MG63 (cell line): Measurements from ENCODE around the gene SLCO1B3. TPM values are rescaled to one million over a fixed set of nuclear protein-coding genes. Genes with fewer than 3 reads are reported as not detected.
A peak's percentile ranks its signal among the peaks of the same experiment; 100 is the strongest.

ENCODE experiments used
- DNase-seq: peaks from one replicate; pipeline ENCODE4 v3.0.0-alpha.2; 2020
- H3K27me3 ChIP-seq: fragments of 250-450 bp; sonication (Bioruptor Pico); 2 replicates; pipeline ENCODE4 v1.5.1; 2020; ENCODE audit warnings: mild to moderate bottlenecking, moderate library complexity
- H3K36me3 ChIP-seq: fragments of 250-450 bp; sonication (Bioruptor Pico); 2 replicates; pipeline ENCODE4 v1.5.1; 2020; ENCODE audit warnings: mild to moderate bottlenecking, moderate library complexity
- H3K4me3 ChIP-seq: fragments of 250-450 bp; sonication (Bioruptor Pico); 2 replicates; pipeline ENCODE4 v1.5.1; 2020; ENCODE audit warnings: mild to moderate bottlenecking, moderate library complexity
- H3K9me3 ChIP-seq: fragments of 250-450 bp; sonication (Bioruptor Pico); 2 replicates; pipeline ENCODE4 v1.5.1; 2020; ENCODE audit warnings: mild to moderate bottlenecking, moderate library complexity
- total RNA-seq: library from RNA; depleted of rRNA; stranded (reverse); fragments of >200 nt; shearing (Covaris generic); gene quantifications from 2 replicates; pipeline ENCODE4 v1.2.3, GENCODE V29; 2014; ENCODE audit warnings: low replicate concordance; rRNA removed

The SLCO1B3 gene
- total RNA-seq, 1 experiment from 2014 or later = not detected

DNA sequence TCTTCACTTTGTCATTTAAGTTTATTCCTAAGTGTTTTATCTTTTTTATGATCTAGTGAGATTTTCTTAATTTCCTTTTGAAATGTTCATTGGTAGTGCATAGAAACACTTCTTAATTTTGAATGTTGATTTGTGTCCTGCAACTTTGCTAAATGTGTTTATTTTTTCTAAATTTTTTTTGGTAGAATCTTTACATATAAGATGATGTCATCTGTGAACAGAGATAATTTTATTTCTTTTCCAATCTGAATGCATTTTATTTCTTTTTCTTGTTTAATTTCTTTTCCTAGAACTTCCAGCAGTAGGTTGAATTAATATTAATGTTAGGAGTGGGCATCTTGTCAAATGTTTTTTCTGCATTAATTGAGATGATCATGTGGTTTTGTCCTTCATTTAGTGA is 42.1 kb downstream of the SLCO1B3 start:
- Histone ChIP-seq H3K27me3 (no peaks in the 10 kb centered on the region; the same call in 1 of the 2 replicates), H3K4me3 (no peak overlapping the region)
- no peak for DNase-seq

DNA sequence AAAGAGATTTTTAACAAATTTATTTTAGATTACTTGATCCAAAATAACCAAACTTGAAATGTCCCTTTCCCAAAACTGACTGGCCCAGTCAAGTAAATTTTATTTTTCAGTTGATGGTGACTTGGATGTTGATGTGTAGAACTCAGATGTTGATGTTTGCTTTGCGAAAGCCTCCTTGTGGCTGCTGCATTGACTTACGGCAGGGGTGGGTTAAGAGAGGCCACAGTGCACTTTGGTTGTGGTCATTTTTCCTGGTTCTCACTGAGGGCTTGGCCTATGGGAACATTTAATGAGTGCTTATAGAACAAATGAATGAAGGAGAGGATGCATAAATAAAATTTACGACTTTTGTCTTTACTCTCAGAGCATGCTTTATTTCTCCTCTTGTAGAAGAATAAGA is 52.6 kb downstream of the SLCO1B3 start:
- no peak for DNase-seq

More for the DNA sequence above, 42.1 kb downstream of the SLCO1B3 start:
- no peaks in the 10 kb centered on the region for H3K36me3 ChIP-seq
- 0 out of 2 replicates have a peak, but pooled peaks cover 4% of the 10 kb centered on the region for H3K9me3 ChIP-seq

DNA sequence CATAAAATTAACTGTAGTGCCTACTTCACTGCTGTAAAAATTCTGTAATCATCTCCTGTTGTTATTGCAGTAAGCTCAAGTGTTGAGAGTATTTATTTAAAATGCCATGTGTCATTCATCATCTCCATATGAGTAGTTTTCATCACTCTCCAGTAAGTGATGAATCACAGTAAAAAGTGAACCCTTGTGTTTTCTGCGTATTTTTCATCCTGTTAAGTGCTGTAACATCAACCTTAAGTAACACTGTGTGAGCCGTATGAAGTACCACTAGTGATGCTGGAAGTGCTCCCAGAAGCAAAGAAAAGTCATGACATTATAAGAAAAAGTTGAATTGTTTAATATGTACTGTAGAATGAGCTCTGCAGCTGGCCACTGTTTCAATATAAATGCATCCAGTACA is 55.4 kb downstream of the SLCO1B3 start:
- DNase-seq = peak; percentile 20

More for the DNA sequence above, 52.6 kb downstream of the SLCO1B3 start:
- H3K27me3 ChIP-seq = no peaks in the 10 kb centered on the region
- no peaks in the 10 kb centered on the region for H3K9me3 ChIP-seq
- no peak overlapping the region for H3K4me3 ChIP-seq
- H3K36me3 ChIP-seq = no peaks in the 10 kb centered on the region

DNA sequence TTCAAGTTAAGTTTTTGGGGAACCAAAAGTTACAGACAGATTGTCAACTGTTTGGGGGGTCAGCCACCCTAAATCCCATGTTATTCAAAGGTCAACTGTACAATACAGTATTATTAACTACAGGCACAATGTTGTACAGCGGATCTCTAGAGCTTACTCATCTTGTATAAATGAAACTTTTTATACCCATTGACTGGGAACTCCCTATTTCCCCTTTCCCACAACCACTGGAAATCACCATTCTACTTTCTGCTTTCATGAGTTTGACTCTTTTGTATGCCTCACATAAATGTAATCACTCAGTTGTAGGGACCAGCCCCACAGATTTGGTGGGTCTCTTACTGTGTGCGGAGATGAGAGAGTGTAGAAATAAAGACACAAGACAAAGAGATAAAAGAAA is 57.8 kb downstream of the SLCO1B3 start:
- Histone ChIP-seq H3K36me3 (no peaks in the 10 kb centered on the region), H3K9me3 (no peaks in the 10 kb centered on the region), H3K4me3 (no peak overlapping the region), H3K27me3 (no peaks in the 10 kb centered on the region)
- no peak for DNase-seq

More for the DNA sequence above, 55.4 kb downstream of the SLCO1B3 start:
- H3K9me3 ChIP-seq = no peaks in the 10 kb centered on the region
- H3K27me3 ChIP-seq = no peaks in the 10 kb centered on the region
- no peaks in the 10 kb centered on the region for H3K36me3 ChIP-seq
- no peak overlapping the region for H3K4me3 ChIP-seq

DNA sequence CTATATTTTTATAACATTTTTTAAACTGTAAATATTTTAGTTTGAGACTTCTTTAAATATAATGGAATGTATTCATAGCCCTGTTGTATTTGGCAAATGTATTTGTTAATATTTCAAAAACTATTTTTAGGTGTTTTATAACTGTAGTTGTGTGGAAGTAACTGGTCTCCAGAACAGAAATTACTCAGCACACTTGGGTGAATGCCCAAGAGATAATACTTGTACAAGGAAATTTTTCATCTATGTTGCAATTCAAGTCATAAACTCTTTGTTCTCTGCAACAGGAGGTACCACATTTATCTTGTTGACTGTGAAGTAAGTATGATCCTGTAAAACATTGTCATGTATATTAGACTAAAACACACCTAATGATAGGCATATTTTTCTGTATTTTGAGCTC is 72.8 kb downstream of the SLCO1B3 start:
- Histone ChIP-seq H3K36me3 (no peaks in the 10 kb centered on the region), H3K4me3 (no peak overlapping the region), H3K9me3 (peaks cover 2% of the 10 kb centered on the region; the same call in 1 of the 2 replicates), H3K27me3 (no peaks in the 10 kb centered on the region)
- DNase-seq = peak; percentile 70

DNA sequence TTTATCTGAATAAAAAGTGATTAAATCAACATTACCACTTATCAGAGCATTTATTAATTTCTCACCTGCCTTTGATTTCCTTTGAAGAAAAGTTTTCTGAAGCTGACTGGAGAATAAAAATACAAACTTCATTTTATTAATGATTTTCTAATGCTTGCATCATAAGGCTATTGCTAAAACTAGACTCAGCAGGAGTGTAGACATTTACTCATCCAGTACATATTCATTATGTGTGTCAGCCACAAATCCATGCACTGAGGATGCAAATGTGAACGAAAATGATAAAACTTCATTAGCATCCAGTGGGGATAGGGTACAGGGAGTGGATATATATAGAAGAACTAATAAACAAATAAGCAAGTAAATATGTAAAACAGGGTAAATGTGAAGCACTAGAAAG is 74.6 kb downstream of the SLCO1B3 start:
- peaks cover 7% of the 10 kb centered on the region for H3K9me3 ChIP-seq
- no peaks in the 10 kb centered on the region for H3K36me3 ChIP-seq
- no peak overlapping the region for H3K4me3 ChIP-seq
- DNase-seq = no peak
- no peaks in the 10 kb centered on the region for H3K27me3 ChIP-seq

DNA sequence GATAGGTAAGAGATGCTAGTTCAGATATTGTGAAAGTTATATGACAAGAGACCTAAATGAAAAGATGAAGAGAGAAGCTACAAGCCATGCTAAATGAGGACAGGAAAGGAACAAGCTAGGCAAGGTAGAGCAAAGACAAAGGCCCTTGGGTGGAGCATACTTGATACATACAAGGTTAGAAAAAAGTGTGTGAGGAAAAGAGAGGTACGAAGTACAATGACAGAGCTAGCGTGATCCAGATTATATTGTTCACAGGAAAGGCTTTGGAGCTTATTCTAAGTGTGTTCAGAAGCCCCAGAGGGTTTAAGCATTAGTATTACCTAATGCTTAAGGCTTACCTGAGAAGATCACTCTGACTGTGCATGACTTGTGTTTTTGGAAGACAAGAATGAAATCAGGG is 75.0 kb downstream of the SLCO1B3 start:
- no peak overlapping the region for H3K4me3 ChIP-seq
- no peak for DNase-seq
- H3K36me3 ChIP-seq = no peaks in the 10 kb centered on the region
- H3K27me3 ChIP-seq = no peaks in the 10 kb centered on the region
- H3K9me3 ChIP-seq = peaks cover 7% of the 10 kb centered on the region

DNA sequence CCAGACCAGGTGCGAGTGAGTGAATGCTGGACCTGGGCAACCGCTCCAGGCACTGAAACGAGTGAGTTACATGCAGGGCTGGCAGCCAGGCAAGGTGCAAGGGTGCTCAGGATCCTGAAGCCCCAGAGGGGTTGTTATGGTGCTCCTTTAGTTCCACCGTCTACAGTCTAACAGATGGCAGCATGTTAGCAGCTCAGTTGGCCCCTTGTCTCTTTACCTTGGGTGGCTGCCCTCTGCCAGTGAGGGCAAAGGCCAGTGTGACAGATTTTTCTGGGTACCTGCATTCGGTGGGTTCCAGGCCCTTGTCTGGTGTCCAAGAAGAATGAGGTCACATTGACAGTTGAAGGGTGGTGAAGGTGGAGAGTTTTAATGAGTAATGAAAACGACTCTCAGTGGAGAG is 106.8 kb downstream of the SLCO1B3 start:
- H3K4me3 ChIP-seq = no peak overlapping the region

DNA sequence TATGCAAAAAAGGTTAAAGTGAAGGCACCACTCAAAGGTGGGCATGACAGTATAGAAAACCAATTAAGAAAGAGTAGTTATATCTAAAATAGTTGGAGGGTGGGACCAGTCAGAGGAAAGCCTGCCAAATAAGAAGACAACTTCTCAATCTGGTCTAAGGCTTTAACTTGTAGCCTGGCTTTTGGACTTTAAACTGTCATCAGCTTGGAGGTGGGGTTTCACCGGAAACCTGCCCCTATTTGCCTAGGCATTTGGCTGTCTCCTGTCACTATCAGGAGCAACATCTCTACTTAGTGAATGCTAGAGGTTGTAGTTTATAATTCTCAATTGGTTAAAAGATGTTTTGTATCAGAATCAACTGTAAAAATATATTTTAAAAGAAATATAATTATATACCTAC is 107.3 kb downstream of the SLCO1B3 start:
- H3K4me3 ChIP-seq = no peak overlapping the region
- H3K36me3 ChIP-seq = no peaks in the 10 kb centered on the region
- no peaks in the 10 kb centered on the region; the same call in 1 of the 2 replicates for H3K9me3 ChIP-seq
- DNase-seq = no peak
- H3K27me3 ChIP-seq = no peaks in the 10 kb centered on the region

More for the DNA sequence above, 106.8 kb downstream of the SLCO1B3 start:
- Histone ChIP-seq H3K36me3 (no peaks in the 10 kb centered on the region), H3K9me3 (no peaks in the 10 kb centered on the region; the same call in 1 of the 2 replicates), H3K27me3 (no peaks in the 10 kb centered on the region)
- no peak for DNase-seq

DNA sequence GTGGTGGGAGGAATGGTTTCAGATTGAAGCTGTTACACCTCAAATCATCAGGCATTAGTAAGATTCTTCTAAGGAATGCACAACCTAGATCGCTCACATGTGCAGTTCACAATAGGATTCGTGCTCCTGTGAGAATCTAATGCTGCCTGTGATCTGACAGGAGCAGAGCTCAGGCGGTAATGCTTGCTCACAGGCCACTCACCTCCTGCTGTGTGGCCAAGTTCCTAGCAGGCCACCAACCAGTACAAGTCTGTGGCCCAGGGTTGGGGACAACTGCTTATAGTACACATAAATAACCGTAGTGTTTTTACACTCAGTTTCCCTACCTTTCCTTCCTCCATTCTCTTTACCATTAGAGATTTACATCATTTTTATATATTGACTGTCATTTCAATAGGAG is 121.4 kb downstream of the SLCO1B3 start:
- H3K36me3 ChIP-seq = no peaks in the 10 kb centered on the region
- no peaks in the 10 kb centered on the region for H3K27me3 ChIP-seq
- no peak for DNase-seq
- H3K9me3 ChIP-seq = 0 out of 2 replicates have a peak, but pooled peaks cover 4% of the 10 kb centered on the region
- H3K4me3 ChIP-seq = no peak overlapping the region

DNA sequence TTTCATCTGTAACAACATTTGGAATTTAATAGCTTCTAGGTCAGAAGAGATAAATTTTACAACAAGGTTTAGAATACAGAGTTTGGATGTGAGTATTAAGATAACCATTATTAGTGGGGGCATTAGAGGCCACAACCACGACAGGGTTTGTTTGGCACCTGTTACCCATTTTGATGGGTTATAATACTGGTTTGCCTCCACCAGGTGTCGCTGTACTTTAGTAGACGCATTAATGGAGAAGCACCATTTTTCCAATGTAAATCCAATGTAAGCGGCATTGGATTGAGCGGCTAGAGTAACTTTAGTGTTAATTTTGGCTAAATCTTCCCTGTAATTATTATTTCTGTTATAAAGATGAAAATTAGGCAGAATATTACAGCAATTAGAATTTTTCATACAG is 136.2 kb downstream of the SLCO1B3 start:
- Histone ChIP-seq H3K9me3 (no peaks in the 10 kb centered on the region), H3K36me3 (no peaks in the 10 kb centered on the region), H3K27me3 (no peaks in the 10 kb centered on the region), H3K4me3 (no peak overlapping the region)
- DNase-seq = peak; percentile 3

DNA sequence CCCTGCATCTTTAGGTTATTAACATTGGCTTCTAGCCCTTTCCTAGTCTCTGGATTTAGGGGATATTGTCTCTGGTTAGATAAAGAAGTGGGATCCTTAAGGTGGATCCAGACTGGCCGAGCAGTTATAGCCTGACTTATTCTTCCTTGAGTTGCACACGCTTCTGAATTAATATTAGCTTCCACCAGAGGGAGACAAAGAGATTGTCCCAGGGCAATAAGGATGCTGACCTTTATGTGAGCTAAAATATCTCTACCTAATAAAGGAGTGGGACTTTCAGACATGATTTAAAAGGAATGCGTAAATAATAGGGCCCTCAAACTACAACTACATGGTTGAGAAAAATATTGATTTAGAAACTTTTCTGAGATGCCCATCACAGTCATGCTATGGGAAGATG is 139.7 kb downstream of the SLCO1B3 start:
- Histone ChIP-seq H3K9me3 (no peaks in the 10 kb centered on the region), H3K36me3 (no peaks in the 10 kb centered on the region), H3K27me3 (no peaks in the 10 kb centered on the region), H3K4me3 (no peak overlapping the region)
- no peak for DNase-seq

DNA sequence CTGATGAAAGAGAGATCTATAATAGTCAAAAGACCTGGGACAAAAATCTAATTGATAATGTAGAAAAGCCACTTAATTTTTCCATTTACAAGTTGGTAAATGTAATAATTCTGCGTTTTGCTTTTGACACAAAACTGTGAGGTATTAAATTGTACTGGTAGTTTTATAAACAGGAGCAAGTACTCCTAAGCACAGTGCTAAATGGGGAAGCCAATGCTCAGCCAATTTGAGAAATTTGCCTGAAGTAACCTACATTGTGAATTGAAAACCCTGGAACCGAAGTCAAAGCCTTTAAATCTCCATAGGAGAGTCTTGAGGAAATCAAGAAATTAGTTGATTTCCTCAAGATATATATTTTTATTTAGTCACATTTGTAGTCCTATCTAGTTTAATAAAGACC is 152.8 kb downstream of the SLCO1B3 start:
- no peak for DNase-seq
- Histone ChIP-seq H3K9me3 (peaks cover 3% of the 10 kb centered on the region; the same call in 1 of the 2 replicates), H3K36me3 (no peaks in the 10 kb centered on the region), H3K4me3 (no peak overlapping the region), H3K27me3 (no peaks in the 10 kb centered on the region)

DNA sequence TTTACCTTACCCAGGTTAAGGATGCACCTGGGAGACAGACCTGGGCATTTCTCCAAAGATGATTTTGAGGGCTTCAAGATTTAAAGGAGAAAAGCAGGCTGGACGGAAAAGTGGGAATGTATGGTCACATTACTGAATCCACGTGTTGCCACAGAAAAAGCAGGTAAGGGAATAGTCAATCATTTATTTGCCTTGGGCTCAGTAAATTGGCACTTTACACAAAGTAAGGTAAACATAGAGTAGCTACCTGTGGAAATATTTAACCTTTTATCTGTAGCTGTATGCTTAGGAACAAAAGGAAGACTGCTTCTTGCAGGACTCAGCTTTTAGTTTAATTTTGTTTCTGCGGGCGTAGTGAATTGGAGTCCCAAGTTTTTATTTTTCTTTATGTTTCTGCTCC is 153.3 kb downstream of the SLCO1B3 start:
- Histone ChIP-seq H3K36me3 (no peaks in the 10 kb centered on the region), H3K4me3 (no peak overlapping the region), H3K9me3 (peaks cover 3% of the 10 kb centered on the region; the same call in 1 of the 2 replicates), H3K27me3 (no peaks in the 10 kb centered on the region)
- DNase-seq = no peak

Other genes starting within 250 kb of the SLCO1B3 start
- gene SLCO1C1, start 115.4 kb upstream of the SLCO1B3 start, total RNA-seq = not detected in 2 replicates